NCI-H2196 (cell line): Measurements from ENCODE around the gene POLR2B.

Experiments used
- DNase-seq: peaks from one replicate; lab custom pipeline; 2025; ENCODE audit not compliant: unreplicated experiment; lab: John Stamatoyannopoulos, UW

POLR2B gene

GRCh38 chr4:57078685-57079521 is 100.2 kb downstream of the POLR2B start:
- no peak for DNase-seq
